Measurements from ENCODE around the gene SPATS1. TPM values are rescaled to one million over a fixed set of nuclear protein-coding genes. Genes with fewer than 3 reads are reported as not detected.
A peak's percentile ranks its signal among the peaks of the same experiment; 100 is the strongest.

The SPATS1 gene
- total and polyA plus RNA-seq, 11 donors = not detected

DNA sequence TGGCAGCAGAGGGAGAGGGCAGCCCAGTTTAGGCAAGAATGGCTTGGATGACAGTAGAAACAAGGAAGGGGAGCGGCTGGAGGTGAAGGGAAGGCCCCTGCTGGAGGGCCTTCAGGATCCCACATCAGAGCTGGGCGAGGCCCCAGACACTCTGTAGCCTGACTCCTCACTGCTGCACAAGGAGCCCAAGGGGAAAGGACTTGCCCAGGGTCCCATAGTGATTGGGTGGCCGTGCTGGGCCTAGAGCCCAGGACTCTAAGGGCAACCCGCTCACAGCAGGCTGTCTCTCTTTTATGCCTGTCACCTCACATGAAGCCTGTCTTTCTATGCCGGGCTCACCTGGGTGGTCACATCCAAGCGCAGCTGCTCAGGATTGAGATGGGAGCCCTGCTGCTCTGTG is 38.6 kb upstream of the SPATS1 start:
- intact Hi-C loops (cut with DNase I) = loop anchor here in 2 of 10 donors (5.0 kb wide), 1 partner anchor 37 kb away; the partner anchor contains the start of gene NFKBIE (in 2 of the 2)
- no peak for ATAC-seq
- DNase-seq = no peak
- H3K27me3 ChIP-seq = no peaks in the 10 kb centered on the region
- H3K36me3 ChIP-seq = peaks cover 0 to 89% (median 81%) of the 10 kb centered on the region in 9 donors
- no peak overlapping the region for H3K4me3 ChIP-seq
- no peaks in the 10 kb centered on the region for H3K9me3 ChIP-seq
- WGBS, 4 donors = 90 to 98% (median 97%) methylated on average over 2 to 6 of the region's 6 CpGs
- no peak overlapping the region for H3K27ac ChIP-seq
- peaks cover 0 to 6% (median 0%) of the 10 kb centered on the region in 12 donors for H3K4me1 ChIP-seq
- no peak for TF ChIP-seq POLR2A (IDR thresholded peaks at IDR 0.05)
- TF ChIP-seq, protein P1, sequence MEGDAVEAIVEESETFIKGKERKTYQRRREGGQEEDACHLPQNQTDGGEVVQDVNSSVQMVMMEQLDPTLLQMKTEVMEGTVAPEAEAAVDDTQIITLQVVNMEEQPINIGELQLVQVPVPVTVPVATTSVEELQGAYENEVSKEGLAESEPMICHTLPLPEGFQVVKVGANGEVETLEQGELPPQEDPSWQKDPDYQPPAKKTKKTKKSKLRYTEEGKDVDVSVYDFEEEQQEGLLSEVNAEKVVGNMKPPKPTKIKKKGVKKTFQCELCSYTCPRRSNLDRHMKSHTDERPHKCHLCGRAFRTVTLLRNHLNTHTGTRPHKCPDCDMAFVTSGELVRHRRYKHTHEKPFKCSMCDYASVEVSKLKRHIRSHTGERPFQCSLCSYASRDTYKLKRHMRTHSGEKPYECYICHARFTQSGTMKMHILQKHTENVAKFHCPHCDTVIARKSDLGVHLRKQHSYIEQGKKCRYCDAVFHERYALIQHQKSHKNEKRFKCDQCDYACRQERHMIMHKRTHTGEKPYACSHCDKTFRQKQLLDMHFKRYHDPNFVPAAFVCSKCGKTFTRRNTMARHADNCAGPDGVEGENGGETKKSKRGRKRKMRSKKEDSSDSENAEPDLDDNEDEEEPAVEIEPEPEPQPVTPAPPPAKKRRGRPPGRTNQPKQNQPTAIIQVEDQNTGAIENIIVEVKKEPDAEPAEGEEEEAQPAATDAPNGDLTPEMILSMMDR (IDR thresholded peaks at IDR 0.05) = no peak

DNA sequence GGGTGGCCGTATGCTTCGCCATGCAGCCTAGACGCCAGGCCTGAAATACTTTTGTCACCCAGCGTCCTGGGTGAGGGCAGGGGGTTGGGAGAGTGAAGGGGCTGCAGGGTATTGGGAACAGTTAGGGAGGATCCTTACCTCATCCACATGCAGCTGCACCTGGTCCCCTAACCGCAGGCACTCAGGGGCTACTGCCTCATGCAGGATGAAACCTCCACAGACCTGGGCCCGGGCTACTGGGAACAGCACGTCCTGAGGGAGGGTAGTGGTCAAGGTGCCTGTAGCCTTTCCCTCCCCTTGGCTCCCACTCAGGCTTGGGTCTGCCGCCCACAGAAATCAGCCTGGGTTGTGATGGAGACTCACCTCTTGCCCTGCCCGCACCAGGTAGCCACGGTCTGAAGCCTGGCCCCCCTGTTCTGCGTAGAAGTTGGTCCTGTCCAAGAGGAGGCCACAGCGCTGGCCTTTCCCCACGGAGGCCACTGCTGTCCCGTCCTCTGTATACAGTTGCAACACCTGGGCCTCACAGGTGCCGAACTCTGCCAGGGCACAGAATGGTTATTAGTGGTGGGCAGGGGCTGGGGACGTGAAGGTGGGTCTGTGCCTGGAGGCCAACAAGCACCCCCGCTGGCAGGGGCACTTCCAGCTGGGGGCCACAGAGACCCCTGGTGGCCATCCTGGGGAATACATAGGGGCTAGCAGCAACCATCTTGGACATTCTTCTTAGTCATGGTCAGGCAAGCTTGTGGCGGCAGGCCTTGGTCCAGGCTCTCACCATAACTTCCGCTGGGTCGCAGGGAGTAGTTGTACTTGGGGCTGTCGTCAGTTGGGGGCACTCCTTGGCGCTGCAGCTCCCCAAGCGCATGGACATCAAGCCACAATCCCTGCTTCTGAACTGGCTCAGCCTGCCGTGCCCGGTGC is 37.9 kb upstream of the SPATS1 start:
- DNase-seq (no peak), ATAC-seq (peak in 2 of 4 donors; percentile 16 to 17)
- no peak for TF ChIP-seq POLR2A (IDR thresholded peaks at IDR 0.05)
- TF ChIP-seq, protein P1 (IDR thresholded peaks at IDR 0.05) = peak; percentile 50 to 76 (median 64)
- Histone ChIP-seq H3K27ac (no peak overlapping the region), H3K27me3 (no peaks in the 10 kb centered on the region), H3K4me1 (peaks cover 0 to 12% (median 0%) of the 10 kb centered on the region in 12 donors), H3K9me3 (no peaks in the 10 kb centered on the region), H3K4me3 (no peak overlapping the region), H3K36me3 (peaks cover 0 to 96% (median 88%) of the 10 kb centered on the region in 9 donors)
- 86 to 88% (median 87%) methylated on average over 15 to 25 of the region's 25 CpGs for WGBS, 4 donors
- intact Hi-C loops (cut with DNase I) = loop anchor here in 4 of 10 donors (5.0 kb wide), 1 partner anchor 37 kb away; the partner anchor contains the start of gene NFKBIE (in 4 of the 4)

DNA sequence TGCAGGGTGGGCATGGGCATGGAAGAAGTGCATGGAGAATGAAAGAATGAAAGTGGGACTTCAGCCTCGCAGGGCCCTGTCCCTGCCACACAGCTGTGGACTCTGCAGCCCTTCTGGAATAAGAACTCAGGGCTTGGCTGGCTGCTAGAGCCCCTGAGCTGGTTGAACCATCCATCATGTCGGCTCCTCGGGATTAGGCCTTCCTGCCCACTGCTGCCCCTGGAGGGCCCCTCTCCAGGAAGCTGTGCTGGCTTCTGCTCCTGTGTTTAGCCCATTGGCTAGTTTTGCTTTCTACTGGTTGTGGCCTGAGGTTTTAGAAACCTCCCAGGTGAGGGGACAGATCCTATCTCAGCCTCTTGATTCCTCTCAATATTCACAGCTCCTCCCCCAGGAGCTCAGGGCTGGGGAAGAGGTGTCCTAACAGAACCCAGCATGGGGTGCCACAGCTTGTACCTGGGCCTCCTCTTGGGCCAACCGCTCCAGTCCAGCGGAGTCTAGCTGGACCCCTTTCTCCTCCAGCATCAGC is 37.2 kb upstream of the SPATS1 start:
- peaks cover 0 to 100% (median 94%) of the 10 kb centered on the region in 9 donors for H3K36me3 ChIP-seq
- H3K4me1 ChIP-seq = peaks cover 0 to 19% (median 0%) of the 10 kb centered on the region in 12 donors
- TF ChIP-seq, protein P1 (IDR thresholded peaks at IDR 0.05) = no peak
- no peak for TF ChIP-seq POLR2A (IDR thresholded peaks at IDR 0.05)
- WGBS, 4 donors = 85 to 100% (median 90%) methylated on average over 3 to 5 of the region's 5 CpGs
- H3K9me3 ChIP-seq = no peaks in the 10 kb centered on the region
- no peak for DNase-seq
- no peak overlapping the region for H3K4me3 ChIP-seq
- no peak overlapping the region for H3K27ac ChIP-seq
- ATAC-seq = no peak
- intact Hi-C loops (cut with DNase I) = loop anchor here in 2 of 10 donors (5.0 kb wide), 1 partner anchor 38 kb away; the partner anchor contains the start of gene NFKBIE (in 2 of the 2)
- H3K27me3 ChIP-seq = no peaks in the 10 kb centered on the region

DNA sequence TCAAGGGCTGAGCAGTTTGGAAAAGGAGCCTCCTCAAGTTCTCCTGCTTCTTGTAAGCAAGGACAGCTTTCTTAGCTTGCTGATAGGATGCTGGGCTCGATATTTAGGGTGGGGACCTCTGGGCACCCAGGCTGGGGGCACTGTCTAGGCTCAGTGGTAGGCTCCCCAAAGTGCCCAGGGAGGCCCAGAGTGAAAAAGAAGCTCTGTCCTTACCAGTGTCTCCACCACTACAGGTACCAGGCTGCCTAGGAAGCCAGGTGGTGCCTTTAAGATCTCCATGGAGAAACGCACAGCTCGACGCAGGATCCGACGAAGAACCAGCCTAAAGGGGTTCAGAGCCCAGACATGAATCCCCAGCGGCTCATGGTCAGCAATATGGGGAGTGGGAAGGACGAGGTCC is 35.7 kb upstream of the SPATS1 start:
- Histone ChIP-seq H3K36me3 (peaks cover 0 to 100% (median 92%) of the 10 kb centered on the region in 9 donors), H3K4me3 (no peak overlapping the region), H3K4me1 (peaks cover 0 to 22% (median under 1%) of the 10 kb centered on the region in 12 donors), H3K27ac (no peak overlapping the region), H3K27me3 (no peaks in the 10 kb centered on the region), H3K9me3 (no peaks in the 10 kb centered on the region)
- no peak for DNase-seq
- WGBS, 4 donors = 89 to 93% (median 91%) methylated on average over 7 to 8 of the region's 8 CpGs
- intact Hi-C loops (cut with DNase I) = loop anchor here in 2 of 10 donors (5.0 kb wide), 1 partner anchor 39 kb away; the partner anchor contains the start of gene NFKBIE (in 2 of the 2)
- ATAC-seq = no peak
- TF ChIP-seq, protein P1 (IDR thresholded peaks at IDR 0.05) = no peak
- no peak for TF ChIP-seq POLR2A (IDR thresholded peaks at IDR 0.05)

Data from heart left ventricle (tissue), 16 donors.